ENCODE measurements around the gene CHRND.

- TF ChIP-seq CHD2 (IDR thresholded peaks at IDR 0.05; ENCODE audit: low read length), result no peak
- TF ChIP-seq TBP (IDR thresholded peaks at IDR 0.05; ENCODE audit: low read depth, low read length), result no peak
- no peak for TF ChIP-seq USF2 (IDR thresholded peaks at IDR 0.05; ENCODE audit: low read length)
- TF ChIP-seq CTCF (IDR thresholded peaks at IDR 0.05; ENCODE audit: control extremely low read depth in 1 of 3, insufficient read depth in 1 of 3, low read depth in 1 of 3, low read length in 3 of 3), result peak in 2 of 3 experiments; percentile 3 to 8; a peak in 2 of 4 replicates
- no peak for TF ChIP-seq POLR2AphosphoS5 (IDR thresholded peaks at IDR 0.05; ENCODE audit: low read depth, low read length)
- no peak for TF ChIP-seq NRF1 (IDR thresholded peaks at IDR 0.05; ENCODE audit: low read depth, low read length)
- no peak for TF ChIP-seq BACH1 (IDR thresholded peaks at IDR 0.05; ENCODE audit: low read length)
- TF ChIP-seq EZH2 (IDR thresholded peaks at IDR 0.05; ENCODE audit: low read depth, low read length, severe bottlenecking), result no peak
- no peak for TF ChIP-seq JUND (IDR thresholded peaks at IDR 0.05; ENCODE audit: low read length)
- peak in 1 of 2 experiments; percentile 26; a peak in 1 of 4 replicates for TF ChIP-seq RAD21 (IDR thresholded peaks at IDR 0.05 in 1 of 2, conservative IDR thresholded peaks at IDR 0.05 in 1 of 2; ENCODE audit: low read depth in 2 of 2, low read length in 2 of 2)
Observed at GRCh38 chr2:232479341-232480200, 46.4 kb upstream of the CHRND start.
